ENCODE measurements around the gene VPS13D.

VPS13D gene

DNA sequence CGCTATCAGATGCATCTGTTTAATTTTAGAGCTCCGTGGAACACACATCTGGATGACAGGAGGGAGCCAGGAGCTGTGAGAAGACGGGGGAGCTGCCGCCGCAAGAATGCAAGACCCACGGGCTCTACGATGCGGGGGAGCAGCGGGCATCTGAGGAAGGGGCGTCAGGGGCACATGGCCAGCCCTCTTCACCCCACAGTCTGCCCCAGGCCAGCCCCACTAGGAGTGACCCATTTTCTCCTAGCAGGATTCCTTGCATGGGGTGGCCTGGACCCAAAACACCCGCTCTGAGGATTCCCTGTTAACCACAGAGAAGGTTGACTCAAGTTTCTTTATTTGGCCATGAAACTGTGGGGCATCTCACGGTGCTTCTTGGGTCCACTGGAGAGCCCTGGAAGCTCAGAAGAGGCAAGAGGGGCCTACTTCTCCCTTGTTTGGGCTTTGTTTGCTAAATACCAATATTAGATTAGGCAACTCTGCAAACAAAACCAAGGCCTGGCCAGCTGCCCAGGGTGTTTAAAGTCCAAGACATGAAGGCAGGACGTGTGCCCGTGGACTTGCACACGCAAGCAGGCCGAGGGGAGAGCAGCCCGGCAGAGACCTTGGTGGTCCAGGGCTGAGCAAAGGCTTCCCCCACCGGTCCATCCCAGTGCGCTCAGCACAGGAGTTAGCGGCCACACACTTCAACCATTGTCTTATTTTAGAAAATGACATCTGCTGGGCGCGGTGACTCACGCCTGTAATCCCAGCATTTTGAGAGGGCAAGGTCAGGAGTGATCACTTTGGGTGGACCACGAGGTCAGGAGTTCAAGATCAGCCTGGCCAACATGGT, 298.4 kb downstream of the VPS13D start:
- peak; percentile 94 for DNase-seq (ENCODE audit: low read depth)
- no peak overlapping the region for H3K4me3 ChIP-seq (ENCODE audit: low read depth, low read length)
- TF ChIP-seq, protein P1, sequence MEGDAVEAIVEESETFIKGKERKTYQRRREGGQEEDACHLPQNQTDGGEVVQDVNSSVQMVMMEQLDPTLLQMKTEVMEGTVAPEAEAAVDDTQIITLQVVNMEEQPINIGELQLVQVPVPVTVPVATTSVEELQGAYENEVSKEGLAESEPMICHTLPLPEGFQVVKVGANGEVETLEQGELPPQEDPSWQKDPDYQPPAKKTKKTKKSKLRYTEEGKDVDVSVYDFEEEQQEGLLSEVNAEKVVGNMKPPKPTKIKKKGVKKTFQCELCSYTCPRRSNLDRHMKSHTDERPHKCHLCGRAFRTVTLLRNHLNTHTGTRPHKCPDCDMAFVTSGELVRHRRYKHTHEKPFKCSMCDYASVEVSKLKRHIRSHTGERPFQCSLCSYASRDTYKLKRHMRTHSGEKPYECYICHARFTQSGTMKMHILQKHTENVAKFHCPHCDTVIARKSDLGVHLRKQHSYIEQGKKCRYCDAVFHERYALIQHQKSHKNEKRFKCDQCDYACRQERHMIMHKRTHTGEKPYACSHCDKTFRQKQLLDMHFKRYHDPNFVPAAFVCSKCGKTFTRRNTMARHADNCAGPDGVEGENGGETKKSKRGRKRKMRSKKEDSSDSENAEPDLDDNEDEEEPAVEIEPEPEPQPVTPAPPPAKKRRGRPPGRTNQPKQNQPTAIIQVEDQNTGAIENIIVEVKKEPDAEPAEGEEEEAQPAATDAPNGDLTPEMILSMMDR (IDR thresholded peaks at IDR 0.05; ENCODE audit: control insufficient read depth, extremely low read depth, insufficient read depth) = no peak

DNA sequence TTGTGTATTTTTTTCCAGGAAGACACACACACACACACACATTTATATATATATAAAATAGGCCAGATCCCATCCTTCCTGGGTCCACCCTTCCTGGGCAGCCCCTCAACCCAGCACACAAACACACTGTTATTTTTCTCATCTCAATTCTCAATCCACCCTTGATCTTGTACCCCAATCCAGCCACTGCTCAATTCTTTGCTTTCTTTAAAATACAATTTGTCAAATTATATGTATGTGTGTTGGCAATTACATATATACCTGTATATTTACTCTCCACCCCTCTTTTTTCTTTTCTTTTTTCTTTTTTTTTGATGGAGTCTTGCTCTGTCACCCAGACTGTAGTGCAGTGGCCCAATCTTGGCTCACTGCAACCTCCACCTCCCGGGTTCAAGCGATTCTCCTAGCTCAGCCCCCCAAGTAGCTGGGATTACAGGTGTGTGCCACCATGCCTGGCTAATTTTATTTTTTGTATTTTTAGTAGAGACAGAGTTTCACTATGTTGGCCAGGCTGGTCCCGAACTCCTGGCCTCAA, 299.9 kb downstream of the VPS13D start:
- TF ChIP-seq, protein P1 (IDR thresholded peaks at IDR 0.05; ENCODE audit: control insufficient read depth, extremely low read depth, insufficient read depth) = no peak
- H3K4me3 ChIP-seq (ENCODE audit: low read depth, low read length) = no peak overlapping the region
- DNase-seq (ENCODE audit: low read depth) = no peak

DNA sequence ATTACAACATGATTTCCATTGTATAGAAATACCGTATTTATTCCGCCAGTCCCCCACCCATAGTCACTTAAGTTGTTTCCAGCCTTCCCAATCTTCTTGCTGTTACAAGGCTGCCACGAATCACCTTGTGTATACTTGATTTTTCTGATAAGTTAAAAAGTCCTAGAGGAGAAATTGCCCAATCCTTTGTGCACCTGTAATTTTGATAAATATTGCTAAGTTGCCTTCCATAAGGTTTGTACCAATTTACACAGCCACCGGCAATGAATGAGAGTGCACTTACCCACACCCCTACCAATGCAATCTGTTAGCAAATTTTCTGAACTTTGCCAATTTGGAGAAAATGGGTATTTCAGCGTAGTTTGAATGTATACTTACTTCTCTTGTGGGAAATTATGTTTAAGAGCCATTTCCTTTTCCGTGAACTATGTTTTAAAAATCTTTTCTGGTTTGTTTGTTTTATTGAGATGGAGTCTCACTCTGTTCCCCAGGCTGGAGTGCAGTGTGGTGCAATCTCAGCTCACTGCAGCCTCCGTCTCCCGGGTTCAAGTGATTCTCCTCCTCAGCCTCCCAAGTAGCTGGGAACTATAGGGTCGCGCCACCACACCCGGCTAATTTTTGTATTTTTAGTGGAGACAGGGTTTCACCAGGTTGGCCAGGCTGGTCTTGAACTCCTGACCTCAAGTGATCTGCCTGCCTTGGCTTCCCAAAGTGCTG, 300.8 kb downstream of the VPS13D start:
- TF ChIP-seq, protein P1 (IDR thresholded peaks at IDR 0.05; ENCODE audit: control insufficient read depth, extremely low read depth, insufficient read depth) = no peak
- H3K4me3 ChIP-seq (ENCODE audit: low read depth, low read length) = no peak overlapping the region
- no peak for DNase-seq (ENCODE audit: low read depth)

DNA sequence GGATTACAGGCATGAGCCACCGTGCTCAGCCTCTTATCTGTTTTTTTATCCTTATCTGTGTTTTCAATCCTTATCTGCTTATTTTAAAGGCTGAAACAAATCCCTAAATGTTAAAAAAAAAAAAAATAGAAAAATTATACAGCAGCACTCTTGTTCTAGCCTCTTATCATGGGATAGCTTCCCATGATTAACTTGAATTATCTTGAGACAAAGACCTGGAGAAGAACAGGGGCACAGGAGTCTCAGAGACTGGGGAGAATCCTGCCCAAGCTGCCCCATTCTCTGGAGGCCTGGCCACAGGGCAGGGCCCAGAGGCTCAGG, 301.3 kb downstream of the VPS13D start:
- TF ChIP-seq, protein P1 (IDR thresholded peaks at IDR 0.05; ENCODE audit: control insufficient read depth, extremely low read depth, insufficient read depth) = no peak
- DNase-seq (ENCODE audit: low read depth) = no peak
- H3K4me3 ChIP-seq (ENCODE audit: low read depth, low read length) = no peak overlapping the region

DNA sequence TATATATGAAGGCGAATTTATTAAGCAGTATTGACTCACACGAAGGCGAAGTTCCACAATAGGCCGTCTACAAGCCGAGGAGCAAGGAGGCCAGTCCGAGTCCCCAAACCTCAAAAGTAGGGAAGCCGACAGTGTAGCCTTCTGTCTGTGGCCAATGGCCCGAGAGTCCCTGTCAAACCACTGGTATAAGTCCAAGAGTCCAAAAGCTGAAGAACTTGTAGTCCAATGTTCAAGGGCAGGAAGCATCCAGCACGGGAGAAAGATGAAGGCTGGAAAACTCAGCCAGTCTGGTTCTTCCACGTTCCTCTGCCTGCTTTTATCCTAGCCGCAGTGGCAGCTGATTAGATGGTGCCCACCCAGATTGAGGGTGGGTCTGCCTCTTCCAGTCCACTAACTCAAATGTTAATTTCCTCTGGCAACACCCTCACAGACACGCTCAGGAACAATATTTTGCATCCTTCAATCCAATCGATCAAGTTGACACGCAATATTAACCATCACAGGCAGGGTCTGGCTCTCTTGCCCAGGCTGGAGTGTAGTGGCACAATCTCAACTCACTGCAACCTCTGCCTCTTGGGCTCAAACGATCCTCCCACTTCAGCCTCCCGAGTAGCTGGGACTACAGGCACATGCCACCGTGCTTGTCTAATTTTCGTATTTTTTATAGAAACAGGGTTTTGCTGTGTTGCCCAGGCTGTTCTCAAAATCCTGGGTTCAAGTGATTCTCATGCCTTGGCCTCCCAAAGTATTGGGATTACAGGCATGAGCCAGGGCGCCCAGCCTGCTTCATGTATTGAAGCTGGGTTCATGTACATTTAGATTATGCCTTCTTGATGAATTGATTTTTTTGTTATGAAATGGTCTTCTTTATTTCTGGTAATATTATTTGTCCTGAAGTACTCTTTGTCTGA, 302.8 kb downstream of the VPS13D start:
- TF ChIP-seq, protein P1 (IDR thresholded peaks at IDR 0.05; ENCODE audit: control insufficient read depth, extremely low read depth, insufficient read depth) = no peak
- no peak for DNase-seq (ENCODE audit: low read depth)
- H3K4me3 ChIP-seq (ENCODE audit: low read depth, low read length) = no peak overlapping the region

DNA sequence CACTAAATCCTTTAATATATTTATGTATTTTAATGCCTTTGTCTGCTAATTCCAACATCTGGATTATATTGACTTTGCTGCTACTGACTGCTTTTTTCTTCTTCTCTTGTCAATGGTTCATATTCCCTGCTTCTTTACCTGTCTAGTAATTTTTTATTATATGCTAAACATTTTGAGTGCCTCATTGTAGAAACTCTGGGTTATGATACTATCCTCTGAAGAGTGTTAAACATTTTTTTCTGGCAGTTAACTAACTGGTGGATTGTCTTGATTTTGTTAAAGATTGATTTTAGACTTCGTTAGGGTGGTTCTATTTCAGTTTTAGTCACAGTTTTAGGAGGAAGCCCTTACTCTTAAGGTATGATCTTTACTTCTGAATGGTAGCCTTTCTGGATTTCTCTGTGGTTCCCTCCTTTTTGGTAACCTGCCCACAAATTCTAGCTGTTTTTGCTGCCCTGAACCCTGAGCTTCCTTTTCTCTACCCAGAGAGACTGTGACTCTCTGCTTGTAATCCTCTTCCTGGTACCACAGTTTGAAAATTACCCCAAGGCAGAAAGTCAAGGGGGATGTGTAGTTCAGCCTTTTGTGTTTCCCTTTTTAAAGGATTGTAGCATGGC, 306.3 kb downstream of the VPS13D start:
- TF ChIP-seq, protein P1 (IDR thresholded peaks at IDR 0.05; ENCODE audit: control insufficient read depth, extremely low read depth, insufficient read depth) = no peak
- no peak for DNase-seq (ENCODE audit: low read depth)
- H3K4me3 ChIP-seq (ENCODE audit: low read depth, low read length) = no peak overlapping the region

Measured in LNCaP clone FGC (cell line).